BE2C (cell line): ENCODE results near the gene GRHL1.

ENCODE experiments used
- DNase-seq: peaks from one replicate; pipeline ENCODE4 v3.0.0-alpha.2; 2020
- H3K27me3 ChIP-seq: fragments of 250-450 bp; sonication (Bioruptor Pico); 2 replicates; pipeline ENCODE4 v1.5.1; 2020; ENCODE audit warnings: mild to moderate bottlenecking
- H3K36me3 ChIP-seq: fragments of 250-450 bp; sonication (Bioruptor Pico); 2 replicates; pipeline ENCODE4 v1.5.1; 2020; ENCODE audit warnings: mild to moderate bottlenecking
- H3K4me1 ChIP-seq: fragments of 250-450 bp; sonication (Bioruptor Pico); 2 replicates; pipeline ENCODE4 v1.5.1; 2020
- H3K4me3 ChIP-seq: 2 replicates; pipeline ENCODE4 v1.5.1; 2011; ENCODE audit warnings: low read depth, low read length
- H3K9me3 ChIP-seq: fragments of 250-450 bp; sonication (Bioruptor Pico); 2 replicates; pipeline ENCODE4 v1.5.1; 2020
- TF ChIP-seq, protein P1 (sequence below): IDR thresholded peaks from 2 replicates; pipeline ENCODE4 v1.5.1; 2012; ENCODE audit warnings: mild to moderate bottlenecking, low read depth, low read length

GRHL1 gene

DNA sequence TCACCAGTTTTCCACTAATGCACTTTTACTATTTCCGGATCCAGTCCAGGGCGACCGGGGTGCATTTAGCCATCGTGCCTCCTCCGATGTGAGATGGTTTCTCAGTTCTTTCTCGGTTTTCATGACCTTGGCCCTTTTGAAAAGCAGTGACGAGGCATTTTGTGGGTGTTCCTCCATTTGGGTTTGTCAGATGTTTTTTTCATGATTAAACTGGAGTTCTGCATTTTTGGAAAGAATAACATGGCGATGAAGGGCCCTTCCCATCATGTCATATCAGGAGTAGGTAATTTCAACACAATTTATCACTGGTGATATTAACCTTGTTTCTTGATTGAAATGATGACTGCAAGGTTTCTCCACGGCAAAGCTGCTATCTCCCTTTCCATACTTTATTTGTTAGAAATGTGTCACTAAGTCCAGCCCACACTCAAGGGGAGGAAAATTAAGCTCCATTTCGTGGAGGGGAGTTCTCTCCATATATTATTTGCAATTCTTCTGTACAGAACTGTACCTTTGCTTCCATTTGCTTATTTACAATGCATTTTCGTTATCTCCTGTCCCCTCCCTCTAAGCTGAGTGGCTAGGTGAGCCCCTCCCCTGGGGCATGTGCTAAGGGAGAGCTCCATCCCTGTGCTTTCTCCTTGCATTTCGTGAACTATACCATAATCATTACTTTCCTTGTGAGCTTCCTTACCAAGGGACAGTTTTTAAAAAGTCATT lies 83.0 kb downstream of the GRHL1 start:
- TF ChIP-seq, protein P1, sequence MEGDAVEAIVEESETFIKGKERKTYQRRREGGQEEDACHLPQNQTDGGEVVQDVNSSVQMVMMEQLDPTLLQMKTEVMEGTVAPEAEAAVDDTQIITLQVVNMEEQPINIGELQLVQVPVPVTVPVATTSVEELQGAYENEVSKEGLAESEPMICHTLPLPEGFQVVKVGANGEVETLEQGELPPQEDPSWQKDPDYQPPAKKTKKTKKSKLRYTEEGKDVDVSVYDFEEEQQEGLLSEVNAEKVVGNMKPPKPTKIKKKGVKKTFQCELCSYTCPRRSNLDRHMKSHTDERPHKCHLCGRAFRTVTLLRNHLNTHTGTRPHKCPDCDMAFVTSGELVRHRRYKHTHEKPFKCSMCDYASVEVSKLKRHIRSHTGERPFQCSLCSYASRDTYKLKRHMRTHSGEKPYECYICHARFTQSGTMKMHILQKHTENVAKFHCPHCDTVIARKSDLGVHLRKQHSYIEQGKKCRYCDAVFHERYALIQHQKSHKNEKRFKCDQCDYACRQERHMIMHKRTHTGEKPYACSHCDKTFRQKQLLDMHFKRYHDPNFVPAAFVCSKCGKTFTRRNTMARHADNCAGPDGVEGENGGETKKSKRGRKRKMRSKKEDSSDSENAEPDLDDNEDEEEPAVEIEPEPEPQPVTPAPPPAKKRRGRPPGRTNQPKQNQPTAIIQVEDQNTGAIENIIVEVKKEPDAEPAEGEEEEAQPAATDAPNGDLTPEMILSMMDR = no peak
- H3K36me3 ChIP-seq = no peaks in the 10 kb centered on the region
- H3K4me3 ChIP-seq = no peak overlapping the region
- no peak for DNase-seq
- no peaks in the 10 kb centered on the region for H3K9me3 ChIP-seq
- no peaks in the 10 kb centered on the region for H3K27me3 ChIP-seq
- no peaks in the 10 kb centered on the region for H3K4me1 ChIP-seq

DNA sequence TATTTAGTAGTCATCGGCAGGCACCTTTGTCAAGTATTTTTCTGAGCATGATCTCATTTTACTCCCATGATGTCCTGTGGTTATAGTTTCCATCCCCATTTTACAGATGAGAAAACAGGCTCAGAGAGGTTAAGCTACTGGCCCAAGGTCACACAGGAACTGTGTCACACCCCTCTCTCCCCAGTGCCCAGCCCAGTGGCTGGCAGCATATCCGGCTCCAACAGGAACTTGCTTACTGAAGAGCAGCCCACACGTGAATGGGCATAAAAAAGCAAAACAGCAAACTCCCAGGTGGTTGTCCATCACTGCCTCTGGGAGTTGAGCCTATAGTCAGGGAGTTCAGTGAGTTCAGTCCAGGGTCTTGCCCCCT lies 83.5 kb downstream of the GRHL1 start:
- DNase-seq = no peak
- H3K4me3 ChIP-seq = no peak overlapping the region
- no peaks in the 10 kb centered on the region for H3K4me1 ChIP-seq
- H3K27me3 ChIP-seq = no peaks in the 10 kb centered on the region
- no peaks in the 10 kb centered on the region for H3K36me3 ChIP-seq
- TF ChIP-seq, protein P1 = no peak
- H3K9me3 ChIP-seq = no peaks in the 10 kb centered on the region

DNA sequence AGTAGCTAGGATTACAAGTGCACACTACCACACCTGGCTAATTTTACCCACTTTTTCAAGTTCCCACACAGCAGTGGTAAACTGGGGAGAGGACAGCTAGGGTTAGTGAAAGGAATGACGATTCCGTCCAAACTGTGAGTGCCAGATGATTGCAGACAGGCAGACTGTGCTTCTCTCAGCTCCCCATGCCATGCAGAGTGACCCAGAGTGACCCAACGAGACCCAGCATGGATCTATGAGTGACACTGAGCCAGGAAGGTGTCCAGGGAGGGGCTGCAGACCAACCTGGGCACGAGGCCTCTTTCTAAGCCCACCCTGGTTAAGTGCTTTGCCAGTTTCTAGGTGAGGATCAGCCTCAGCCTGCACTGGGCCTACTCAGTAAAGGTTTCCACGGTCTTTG lies 84.1 kb downstream of the GRHL1 start:
- TF ChIP-seq, protein P1 = no peak
- Histone ChIP-seq H3K27me3 (no peaks in the 10 kb centered on the region), H3K4me1 (no peaks in the 10 kb centered on the region), H3K4me3 (no peak overlapping the region), H3K36me3 (no peaks in the 10 kb centered on the region), H3K9me3 (no peaks in the 10 kb centered on the region)
- DNase-seq = no peak

DNA sequence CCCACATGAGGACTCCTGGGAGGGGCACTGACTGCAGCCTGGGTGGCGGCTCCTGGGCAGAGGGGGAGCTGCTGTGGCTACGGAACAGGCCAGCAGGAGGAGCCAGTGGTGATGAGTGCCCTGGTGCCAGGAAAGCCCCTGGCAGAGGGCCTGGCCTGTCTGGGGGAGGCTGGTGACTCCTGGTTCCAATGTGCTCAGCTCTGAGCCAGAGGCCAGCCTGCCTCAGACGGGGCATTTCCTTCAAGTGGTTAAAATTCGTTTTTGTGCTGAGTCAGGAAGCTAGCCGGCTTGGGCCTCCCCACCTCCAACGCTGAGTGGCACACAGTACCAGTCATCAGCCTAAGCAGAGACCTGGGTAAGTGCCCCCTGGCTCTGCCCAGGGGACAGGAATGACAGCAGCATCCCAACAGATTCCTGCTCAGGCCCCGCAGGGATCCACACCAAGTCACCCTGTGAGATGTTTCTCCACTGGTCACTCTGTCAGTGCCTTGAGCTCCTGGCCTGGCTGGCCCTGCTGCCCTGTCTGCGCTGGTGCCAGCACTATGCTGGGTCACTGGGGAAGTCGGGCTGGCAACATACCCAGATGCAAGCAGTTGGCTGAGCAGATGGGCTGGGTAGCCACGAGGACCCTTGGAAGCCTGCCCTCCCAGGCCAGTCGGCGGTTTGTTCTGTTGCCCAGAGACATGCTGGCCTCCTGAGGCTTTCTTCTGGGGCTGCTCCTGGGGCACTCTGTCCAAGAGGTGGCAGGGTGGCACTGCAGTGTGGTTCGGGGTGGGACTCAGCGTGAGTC lies 84.8 kb downstream of the GRHL1 start:
- no peaks in the 10 kb centered on the region for H3K36me3 ChIP-seq
- H3K27me3 ChIP-seq = no peaks in the 10 kb centered on the region
- TF ChIP-seq, protein P1 = peak; percentile 41
- H3K4me1 ChIP-seq = no peaks in the 10 kb centered on the region
- DNase-seq = no peak
- no peaks in the 10 kb centered on the region for H3K9me3 ChIP-seq
- H3K4me3 ChIP-seq = no peak overlapping the region

DNA sequence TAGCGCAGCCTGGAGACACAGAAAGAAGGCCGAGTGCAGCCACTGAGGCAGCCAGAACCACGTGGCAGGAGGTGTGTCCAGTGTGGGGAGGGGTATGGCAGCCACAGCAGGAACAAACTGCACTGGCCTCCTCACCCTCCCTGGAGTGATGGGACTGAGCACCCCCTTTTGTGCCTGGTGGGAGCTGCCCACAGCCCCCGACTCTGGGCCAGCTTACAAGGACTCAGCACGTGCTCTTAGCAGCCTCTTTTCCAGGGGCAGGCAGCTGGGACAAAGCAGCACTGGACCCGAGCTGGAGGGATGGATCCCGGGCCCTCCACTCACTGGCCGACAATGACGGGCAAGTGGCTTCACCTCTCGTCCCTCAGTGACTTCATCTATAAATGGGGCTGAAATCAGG lies 86.6 kb downstream of the GRHL1 start:
- H3K4me1 ChIP-seq = no peaks in the 10 kb centered on the region
- TF ChIP-seq, protein P1 = no peak
- no peaks in the 10 kb centered on the region for H3K27me3 ChIP-seq
- H3K4me3 ChIP-seq = no peak overlapping the region
- DNase-seq = no peak
- no peaks in the 10 kb centered on the region for H3K36me3 ChIP-seq
- H3K9me3 ChIP-seq = no peaks in the 10 kb centered on the region

DNA sequence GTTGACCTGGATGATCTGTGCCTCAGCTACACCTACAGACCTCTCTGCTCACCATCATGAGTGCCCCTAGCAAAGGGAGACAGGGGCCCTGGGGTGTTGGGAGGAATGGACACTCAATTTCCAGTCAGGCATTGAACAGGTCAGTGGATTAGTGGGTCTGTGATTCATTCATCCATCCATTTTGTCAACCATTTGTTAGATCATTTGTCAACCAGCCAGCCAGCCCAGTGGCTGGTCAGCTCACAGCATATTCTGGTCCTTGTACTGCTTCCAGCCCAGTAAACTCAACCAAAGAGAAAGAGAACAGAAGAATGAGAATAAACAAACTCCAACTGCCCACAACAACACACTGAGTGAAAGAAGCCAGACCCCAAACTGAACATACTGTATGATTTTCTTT lies 87.2 kb downstream of the GRHL1 start:
- Histone ChIP-seq H3K36me3 (no peaks in the 10 kb centered on the region), H3K9me3 (no peaks in the 10 kb centered on the region), H3K4me3 (no peak overlapping the region), H3K27me3 (no peaks in the 10 kb centered on the region), H3K4me1 (no peaks in the 10 kb centered on the region)
- TF ChIP-seq, protein P1 = no peak
- DNase-seq = no peak
